Esophagus squamous epithelium (tissue), 5 donors: ENCODE data around the gene VAV2. TPM values are rescaled to one million over a fixed set of nuclear protein-coding genes. Genes with fewer than 3 reads are reported as not detected.
"Not testable (repeated sequence)": the region's sequence is repeated elsewhere in the genome, so short reads cannot be mapped to it uniquely, and the experiment has no call there.

Experiments used
- DNase-seq: peaks from one replicate; lab custom pipeline; 2025; lab: John Stamatoyannopoulos, UW
- H3K27ac ChIP-seq, 4 donors: fragments of 200-600 bp; sonication (generic); one replicate each; pipeline ENCODE4 v1.5.1; 2016 to 2019; ENCODE audit warnings: mild to moderate bottlenecking in 1 of 4
- H3K27me3 ChIP-seq, 4 donors: fragments of 200-600 bp; sonication (generic); 1 replicate in 3 of 4; 2 replicates in 1 of 4; pipeline versions ENCODE4 v1.5.1 to v1.6.0; 2017 to 2021; ENCODE audit warnings: antibody characterized with exemption in 1 of 4
- H3K36me3 ChIP-seq, 3 donors: fragments of 200-600 bp; sonication (generic); one replicate each; pipeline ENCODE4 v1.5.1; 2016 to 2019
- H3K4me1 ChIP-seq, 3 donors: fragments of 200-600 bp; sonication (generic); one replicate each; pipeline ENCODE4 v1.5.1; 2017 to 2019
- H3K4me3 ChIP-seq, 4 donors: fragments of 200-600 bp; sonication (generic); 1 replicate in 3 of 4; 2 replicates in 1 of 4; pipeline ENCODE4 v1.5.1; 2016 to 2019; ENCODE audit warnings: mild to moderate bottlenecking in 2 of 4, moderate library complexity in 1 of 4
- H3K9me3 ChIP-seq, 3 donors: fragments of 200-600 bp; sonication (generic); one replicate each; pipeline ENCODE4 v1.5.1; 2016 to 2019
- CTCF ChIP-seq, 6 experiments: fragments of 450-650 bp in 4 of 6; fragments of 200-600 bp in 2 of 6; sonication (generic) in 2 of 6; IDR thresholded peaks; one replicate each; pipeline ENCODE4 v1.5.1; 2016 to 2019; ENCODE audit warnings: antibody characterized with exemption in 6 of 6, mild to moderate bottlenecking in 4 of 6, moderate library complexity in 4 of 6
- POLR2A ChIP-seq, 4 donors: fragments of 450-650 bp; IDR thresholded peaks; one replicate each; pipeline ENCODE4 v1.6.1; 2017; ENCODE audit warnings: antibody characterized with exemption in 4 of 4, mild to moderate bottlenecking in 4 of 4, moderate library complexity in 3 of 4
- WGBS, 2 donors: methylation state at CpG; one replicate each; pipeline ENCODE4 v1.1.5; 2018; 5-methylcytosine and 5-hydroxymethylcytosine counted together
- intact Hi-C: fragments of 100-400 bp; cut with DNase I; formaldehyde crosslinking; loops from one replicate; pipeline ENCODE4 v1.15.0; 2022
- total RNA-seq, 4 donors: library from RNA; depleted of rRNA; stranded (reverse); fragments of >200 nt; gene quantifications; one replicate each; pipeline ENCODE4 v1.1.0, GENCODE V29; 2016
- donor health status: DM: yes; HTN: yes; CAD: no.

The VAV2 gene
- total RNA-seq, 4 donors from 2014 or later: 3.8 to 7.6 (median 5.7) TPM

- no peak overlapping the region for H3K27ac ChIP-seq
- H3K36me3 ChIP-seq: no peaks in the 10 kb centered on the region
- no peak overlapping the region for H3K4me3 ChIP-seq
- H3K9me3 ChIP-seq: no peaks in the 10 kb centered on the region
- 52 to 67% methylated on average over 9 of the region's 9 CpGs for whole genome bisulfite sequencing, 2 donors
- no peak for DNase-seq
- H3K27me3 ChIP-seq: peaks cover 0 to 44% (median 0%) of the 10 kb centered on the region in 4 donors
- H3K4me1 ChIP-seq: no peaks in the 10 kb centered on the region
- intact Hi-C loops: no loop called here
- TF ChIP-seq CTCF (IDR thresholded peaks at IDR 0.05) (no peak), POLR2A (IDR thresholded peaks at IDR 0.05) (no peak)
These were observed 237.4 kb downstream of the VAV2 start for GRCh38 chr9:133754688-133755227.

- no peaks in the 10 kb centered on the region for H3K36me3 ChIP-seq
- H3K27me3 ChIP-seq: peaks cover 0 to 47% (median 0%) of the 10 kb centered on the region in 4 donors
- WGBS, 2 donors: 84% methylated on average over 6 of the region's 6 CpGs; no CpG with 5 or more reads in 1 of the 2 donors
- intact Hi-C loops: no loop called here
- H3K4me1 ChIP-seq: no peaks in the 10 kb centered on the region
- no peaks in the 10 kb centered on the region for H3K9me3 ChIP-seq
- no peak overlapping the region for H3K4me3 ChIP-seq
- DNase-seq: no peak
- no peak overlapping the region for H3K27ac ChIP-seq
- TF ChIP-seq CTCF (IDR thresholded peaks at IDR 0.05) (no peak), POLR2A (IDR thresholded peaks at IDR 0.05) (no peak)
These were observed 237.9 kb downstream of the VAV2 start for GRCh38 chr9:133754187-133754586.

DNA sequence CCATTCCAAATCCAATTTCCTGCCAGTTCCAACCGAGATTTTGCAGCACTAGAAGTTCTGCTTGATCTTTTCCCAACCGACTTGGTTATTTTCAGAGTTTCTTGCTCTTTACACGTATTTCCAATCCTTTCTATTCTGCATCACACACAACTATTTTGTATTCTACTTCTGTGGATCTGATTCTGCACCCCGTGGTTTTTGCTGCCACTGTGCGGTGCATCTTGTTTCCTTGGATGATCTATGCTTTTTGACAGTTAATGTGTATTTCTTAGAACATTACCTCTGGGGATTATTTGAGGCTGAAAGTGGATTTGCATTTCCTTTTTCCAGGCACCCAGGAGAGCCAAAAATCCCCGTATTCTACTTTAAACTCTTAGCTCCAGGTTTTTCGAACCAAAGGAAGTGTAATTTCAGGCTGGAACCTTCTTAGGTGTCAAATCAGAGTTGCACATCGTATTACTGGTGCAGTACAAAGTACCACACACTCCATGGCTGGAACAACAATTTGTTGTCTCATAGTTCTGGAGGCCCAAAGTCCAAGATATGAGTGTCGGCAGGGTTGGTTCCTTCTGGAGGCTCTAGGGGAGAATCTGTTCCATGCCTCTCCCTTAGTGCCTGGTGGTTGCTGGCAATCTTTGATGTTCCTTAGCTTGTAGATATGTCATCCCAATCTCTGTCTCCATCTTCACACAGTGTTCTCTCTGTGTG is 239.2 kb downstream of the VAV2 start:
- Histone ChIP-seq H3K27ac (no peak overlapping the region), H3K9me3 (no peaks in the 10 kb centered on the region), H3K36me3 (no peaks in the 10 kb centered on the region), H3K4me3 (no peak overlapping the region), H3K27me3 (peaks cover 0 to 59% (median 0%) of the 10 kb centered on the region in 4 donors), H3K4me1 (no peaks in the 10 kb centered on the region)
- WGBS, 2 donors: 69 to 73% methylated on average over 9 of the region's 9 CpGs
- TF ChIP-seq POLR2A (IDR thresholded peaks at IDR 0.05) (no peak), CTCF (IDR thresholded peaks at IDR 0.05) (no peak)
- DNase-seq: no peak
- intact Hi-C loops: no loop called here

DNA sequence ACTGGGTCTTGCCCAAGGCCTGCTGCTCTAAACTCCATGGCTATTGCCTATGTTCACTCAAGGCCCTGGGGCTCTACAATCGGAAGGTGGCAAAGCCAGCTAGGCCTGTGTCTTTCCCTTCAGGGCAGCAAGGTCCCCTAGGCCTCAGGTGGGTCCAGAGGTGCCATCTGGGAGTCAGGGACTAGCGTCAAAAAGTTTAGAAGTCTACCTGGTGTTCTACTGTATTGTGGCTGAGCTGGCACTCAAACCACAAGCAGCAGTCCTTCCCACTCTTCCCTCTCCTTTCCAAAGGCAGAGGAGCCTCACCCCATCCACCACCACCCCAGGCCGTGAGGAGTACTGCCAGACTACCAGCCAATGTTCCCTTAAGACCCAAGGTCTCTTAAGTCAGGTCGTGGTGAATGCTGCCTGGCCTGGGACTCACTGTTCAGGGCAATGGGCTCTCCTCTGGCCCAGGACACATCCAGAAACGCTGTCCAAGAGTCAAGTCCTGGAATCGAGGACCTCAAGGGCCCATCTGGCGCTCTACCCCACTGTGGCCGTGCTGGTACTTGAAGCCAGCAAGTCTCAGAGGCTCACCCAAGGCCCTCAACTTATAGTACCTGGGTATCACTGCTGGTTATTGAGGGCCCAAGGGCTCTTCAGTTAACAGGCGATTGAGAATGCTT is 241.0 kb downstream of the VAV2 start:
- TF ChIP-seq CTCF (IDR thresholded peaks at IDR 0.05): no peak
- WGBS, 2 donors: 20 to 54% methylated on average over 1 to 4 of the region's 9 CpGs
- H3K4me1 ChIP-seq: no peaks in the 10 kb centered on the region
- no peak for DNase-seq
- peaks cover 0 to 72% (median 0%) of the 10 kb centered on the region in 4 donors for H3K27me3 ChIP-seq
- no peaks in the 10 kb centered on the region for H3K36me3 ChIP-seq
- H3K9me3 ChIP-seq: no peaks in the 10 kb centered on the region
- H3K4me3 ChIP-seq: no peak overlapping the region
- no peak overlapping the region for H3K27ac ChIP-seq
- intact Hi-C loops: no loop called here

DNA sequence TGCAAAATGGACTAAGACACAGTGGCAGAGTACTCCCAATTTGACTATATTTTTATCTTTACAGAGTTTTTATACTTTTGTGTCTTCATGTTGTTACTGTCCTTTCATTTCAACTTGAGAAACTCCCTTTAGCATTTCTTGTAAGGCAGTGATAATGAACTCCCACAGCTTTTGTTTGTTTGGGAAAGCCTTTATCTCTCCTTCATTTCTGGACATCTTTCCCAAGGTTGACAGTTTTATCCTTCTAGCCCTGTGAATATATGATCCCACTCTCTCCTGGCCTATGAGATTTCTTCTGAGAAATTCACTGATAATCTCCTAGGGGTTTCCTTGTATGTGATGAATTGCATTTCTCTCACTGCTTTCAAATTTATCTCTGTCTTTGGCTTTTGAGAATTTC is 244.8 kb downstream of the VAV2 start:
- TF ChIP-seq POLR2A (IDR thresholded peaks at IDR 0.05): no peak
- intact Hi-C loops: no loop called here
- Histone ChIP-seq H3K36me3 (no peaks in the 10 kb centered on the region), H3K27ac (no peak overlapping the region), H3K4me3 (no peak overlapping the region), H3K4me1 (no peaks in the 10 kb centered on the region), H3K9me3 (no peaks in the 10 kb centered on the region), H3K27me3 (peaks cover 0 to 56% (median 0%) of the 10 kb centered on the region in 4 donors)
- DNase-seq: no peak

- H3K9me3 ChIP-seq, H3K27ac ChIP-seq, H3K4me3 ChIP-seq, H3K4me1 ChIP-seq, DNase-seq, intact Hi-C loops, H3K36me3 ChIP-seq: not testable (repeated sequence)
- 82% methylated on average over 6 of the region's 31 CpGs; no CpG with 5 or more reads in 1 of the 2 donors for WGBS, 2 donors
- H3K27me3 ChIP-seq: peaks cover 0 to 37% (median 0%) of the 10 kb centered on the region in 4 donors
These were observed 247.6 kb downstream of the VAV2 start for GRCh38 chr9:133744528-133744927.
